Measurements from ENCODE around the gene EFNA1.
A peak's percentile ranks its signal among the peaks of the same experiment; 100 is the strongest.

EFNA1 gene

DNA sequence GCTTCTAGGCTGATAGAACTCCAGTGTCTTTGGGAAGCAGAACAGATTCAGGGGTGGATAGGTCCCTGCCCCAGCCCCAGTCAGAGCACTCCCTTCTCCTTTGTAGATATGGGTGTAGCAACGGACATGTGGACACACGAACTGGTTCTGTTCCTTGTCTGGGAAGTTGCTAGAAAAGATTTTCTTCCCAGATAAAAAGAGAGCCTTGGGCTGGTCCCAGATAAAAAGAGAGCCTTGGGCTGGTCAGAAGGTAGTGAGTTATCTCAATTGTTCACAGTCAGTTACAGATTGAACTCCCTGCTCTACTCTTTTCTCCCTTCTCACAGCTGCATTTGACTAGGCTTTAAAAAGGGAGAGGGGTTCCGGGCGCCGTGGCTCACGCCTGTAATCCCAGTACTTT is 7.4 kb upstream of the EFNA1 start:
- H3K4me3 ChIP-seq (ENCODE audit: low read length), result no peak overlapping the region
- DNase-seq (ENCODE audit: low read depth, low spot score), result no peak

- no peak overlapping the region for H3K4me3 ChIP-seq (ENCODE audit: low read length)
- DNase-seq (ENCODE audit: low read depth, low spot score), result no peak
These were observed 6.4 kb upstream of the EFNA1 start for GRCh38 chr1:155121249-155121648.

- H3K4me3 ChIP-seq (ENCODE audit: low read length), result no peak overlapping the region
- DNase-seq (ENCODE audit: low read depth, low spot score), result no peak
These were observed 5.4 kb upstream of the EFNA1 start for GRCh38 chr1:155122308-155122707.

- DNase-seq (ENCODE audit: low read depth, low spot score), result no peak
- no peak overlapping the region for H3K4me3 ChIP-seq (ENCODE audit: low read length)
These were observed 3.9 kb upstream of the EFNA1 start for GRCh38 chr1:155123801-155124200.

GRCh38 chr1:155124503-155125463 is 2.9 kb upstream of the EFNA1 start:
- DNase-seq (ENCODE audit: low read depth, low spot score), result no peak
- no peak overlapping the region for H3K4me3 ChIP-seq (ENCODE audit: low read length)

- H3K4me3 ChIP-seq (ENCODE audit: low read length), result no peak overlapping the region
- no peak for DNase-seq (ENCODE audit: low read depth, low spot score)
These were observed 2.1 kb upstream of the EFNA1 start for GRCh38 chr1:155125511-155125945.

- no peak overlapping the region for H3K4me3 ChIP-seq (ENCODE audit: low read length)
- DNase-seq (ENCODE audit: low read depth, low spot score), result no peak
These were observed 1.6 kb upstream of the EFNA1 start for GRCh38 chr1:155125946-155126555.

DNA sequence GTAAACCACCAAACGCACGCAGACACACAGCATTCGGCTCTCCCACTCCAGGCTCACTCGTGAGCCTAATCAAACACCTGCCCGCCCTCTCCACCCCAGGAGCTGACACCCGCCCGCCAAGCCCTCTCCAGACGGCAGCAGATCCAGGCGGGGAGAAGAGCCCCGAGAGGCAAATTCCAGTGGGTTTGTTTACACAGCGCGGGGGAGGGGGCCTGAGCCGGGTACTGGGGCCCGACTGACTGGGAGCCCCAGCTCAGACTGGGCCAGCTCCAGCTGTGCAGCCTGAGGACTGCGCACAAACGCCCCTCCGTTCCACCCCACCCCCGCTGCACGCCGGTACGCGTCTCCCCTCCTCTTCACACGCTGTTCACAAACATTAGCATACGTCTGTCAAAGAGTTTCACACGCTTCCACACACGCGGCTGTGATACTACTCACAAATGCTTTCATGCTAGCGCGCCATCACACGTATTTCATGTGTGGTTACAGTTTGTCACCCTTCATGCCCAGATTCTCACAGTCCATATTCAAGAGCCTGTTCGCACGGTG is 1.0 kb upstream of the EFNA1 start:
- H3K4me3 ChIP-seq (ENCODE audit: low read length), result peak overlapping the region; percentile 61
- peak; percentile 34 for DNase-seq (ENCODE audit: low read depth, low spot score)

DNA sequence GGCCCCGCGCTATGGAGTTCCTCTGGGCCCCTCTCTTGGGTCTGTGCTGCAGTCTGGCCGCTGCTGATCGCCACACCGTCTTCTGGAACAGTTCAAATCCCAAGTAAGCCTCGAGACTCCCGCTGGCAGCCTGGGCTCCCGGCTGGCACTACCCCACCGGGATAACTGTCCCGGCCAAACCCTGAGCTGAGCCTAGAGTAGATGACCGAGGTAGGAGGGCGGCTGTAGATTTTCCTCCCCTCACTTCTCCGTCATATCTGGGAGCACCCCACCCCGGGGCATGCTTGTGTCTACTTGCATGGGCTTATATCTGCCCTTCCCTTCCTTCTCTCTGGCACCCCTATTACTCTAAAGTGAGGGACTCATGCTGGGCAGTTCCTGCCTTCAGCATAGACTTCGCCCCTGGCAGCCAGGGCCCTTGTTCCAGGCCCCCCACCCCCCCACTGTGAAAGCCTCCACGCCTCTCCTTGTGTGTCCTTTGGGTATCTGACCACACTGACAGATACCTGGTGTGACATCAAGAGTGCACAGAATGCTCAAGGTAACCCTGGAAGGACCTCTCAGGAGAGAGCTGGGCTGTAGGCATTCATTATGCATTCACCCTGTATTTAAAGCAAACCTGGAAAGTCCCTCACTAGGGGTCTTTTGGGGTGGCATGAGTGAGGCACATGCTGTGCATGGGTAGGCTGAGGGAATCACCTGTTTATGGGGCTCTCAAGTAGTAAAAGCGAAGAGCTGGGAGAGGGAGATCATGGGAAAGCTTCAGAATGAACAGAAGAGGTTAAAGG is 485 bp downstream of the EFNA1 start:
- no peak for DNase-seq (ENCODE audit: low read depth, low spot score)
- H3K4me3 ChIP-seq (ENCODE audit: low read length), result peak overlapping the region; percentile 61

DNA sequence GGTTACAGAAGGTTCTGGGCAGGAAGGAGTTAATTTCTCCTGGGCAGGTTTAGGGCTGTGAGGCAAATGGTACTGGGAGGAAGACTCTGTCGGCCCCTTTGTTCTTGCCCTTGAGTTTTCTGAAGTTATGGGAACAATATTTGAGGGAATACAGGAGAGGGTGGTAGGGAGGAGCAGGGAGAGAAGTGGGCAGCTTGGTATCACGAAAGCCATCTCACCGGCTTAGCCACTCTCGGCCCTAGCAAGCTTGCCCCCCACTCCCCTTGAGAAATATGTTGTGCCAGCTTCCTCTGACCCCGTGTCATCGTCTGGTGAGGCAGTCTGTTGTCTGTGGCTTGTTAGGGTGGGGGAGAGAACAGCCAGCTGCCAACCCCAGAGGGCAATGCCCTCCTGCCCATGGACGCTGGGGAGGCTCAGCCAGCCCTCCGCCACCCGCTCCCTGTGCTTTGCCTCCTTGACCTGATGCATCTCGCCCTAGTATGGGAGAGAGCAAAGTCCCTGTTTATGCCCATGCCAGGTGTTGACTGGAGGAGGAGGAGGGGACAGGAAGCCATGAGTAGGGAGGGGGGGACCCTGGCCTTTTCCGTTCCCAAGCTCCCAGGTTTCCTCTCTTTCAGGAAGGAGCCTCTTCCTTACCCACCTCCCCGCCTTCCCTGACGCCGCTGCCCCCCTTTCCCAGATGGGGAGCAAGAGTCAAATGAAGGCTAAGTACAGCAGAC is 1.2 kb downstream of the EFNA1 start:
- H3K4me3 ChIP-seq (ENCODE audit: low read length), result peak overlapping the region; percentile 33

DNA sequence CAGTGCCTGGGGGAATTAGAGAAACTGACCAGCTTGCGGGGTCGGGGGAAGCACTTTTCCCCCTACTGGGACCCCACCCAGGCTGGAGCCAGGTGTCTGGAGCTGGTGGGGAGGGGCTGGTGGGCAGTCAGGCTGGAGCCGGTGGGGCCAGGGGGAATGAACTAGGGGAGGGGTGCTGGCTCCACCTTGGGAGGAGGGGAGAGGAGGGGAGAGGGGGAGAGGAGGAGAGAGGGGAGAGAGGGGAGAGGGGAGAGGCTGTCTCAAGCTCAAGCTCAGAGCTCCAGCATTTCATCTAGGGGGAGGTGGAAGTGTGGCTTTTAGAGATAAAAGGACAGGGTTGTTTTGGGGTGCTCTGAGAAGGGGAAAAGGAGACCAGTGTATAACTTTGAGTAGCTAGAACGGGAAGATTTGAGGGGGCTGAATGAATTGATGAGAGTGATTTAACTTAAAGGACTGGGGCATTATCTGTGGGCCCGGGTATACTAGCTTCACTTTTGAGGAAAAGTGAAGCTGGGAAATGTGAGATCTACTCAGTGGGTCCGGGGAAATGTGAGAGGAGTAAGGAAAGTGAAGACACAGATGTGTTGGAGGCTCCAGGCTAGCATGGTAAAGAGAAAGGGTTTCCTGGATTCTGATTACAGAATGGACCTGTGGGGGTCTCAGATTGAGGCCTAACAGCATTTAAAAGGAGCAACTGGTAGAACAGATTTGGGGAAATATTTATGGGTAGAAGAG is 2.8 kb downstream of the EFNA1 start:
- no peak for DNase-seq (ENCODE audit: low read depth, low spot score)
- no peak overlapping the region for H3K4me3 ChIP-seq (ENCODE audit: low read length)

More for the DNA sequence above, 1.2 kb downstream of the EFNA1 start:
- no peak for DNase-seq (ENCODE audit: low read depth, low spot score)

DNA sequence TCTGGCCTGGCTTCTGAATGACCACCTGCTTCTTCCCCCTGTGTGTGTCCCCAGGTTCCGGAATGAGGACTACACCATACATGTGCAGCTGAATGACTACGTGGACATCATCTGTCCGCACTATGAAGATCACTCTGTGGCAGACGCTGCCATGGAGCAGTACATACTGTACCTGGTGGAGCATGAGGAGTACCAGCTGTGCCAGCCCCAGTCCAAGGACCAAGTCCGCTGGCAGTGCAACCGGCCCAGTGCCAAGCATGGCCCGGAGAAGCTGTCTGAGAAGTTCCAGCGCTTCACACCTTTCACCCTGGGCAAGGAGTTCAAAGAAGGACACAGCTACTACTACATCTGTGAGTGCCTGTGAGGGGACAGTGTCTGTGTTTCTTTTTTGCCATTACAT is 3.6 kb downstream of the EFNA1 start:
- H3K4me3 ChIP-seq (ENCODE audit: low read length), result no peak overlapping the region
- no peak for DNase-seq (ENCODE audit: low read depth, low spot score)

DNA sequence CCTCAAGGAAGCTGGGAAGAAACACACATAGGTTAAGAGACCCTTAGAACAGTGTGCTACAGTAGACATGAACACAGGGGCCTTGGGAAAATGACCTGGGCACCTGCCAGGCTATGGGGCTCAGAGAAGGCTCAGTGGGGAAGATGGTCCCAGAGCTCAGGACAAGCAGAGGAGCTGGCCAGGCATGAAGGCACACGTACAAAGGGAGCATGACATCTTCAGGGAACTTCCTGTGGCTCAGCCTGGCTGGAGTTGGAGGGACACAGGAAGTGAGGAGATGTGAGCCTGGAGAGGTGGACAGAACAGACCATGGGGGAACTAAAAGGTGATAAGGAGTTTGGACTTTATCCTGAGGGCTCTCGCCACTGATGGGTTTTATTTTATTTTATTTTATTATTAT is 4.2 kb downstream of the EFNA1 start:
- no peak for DNase-seq (ENCODE audit: low read depth, low spot score)
- H3K4me3 ChIP-seq (ENCODE audit: low read length), result no peak overlapping the region

DNA sequence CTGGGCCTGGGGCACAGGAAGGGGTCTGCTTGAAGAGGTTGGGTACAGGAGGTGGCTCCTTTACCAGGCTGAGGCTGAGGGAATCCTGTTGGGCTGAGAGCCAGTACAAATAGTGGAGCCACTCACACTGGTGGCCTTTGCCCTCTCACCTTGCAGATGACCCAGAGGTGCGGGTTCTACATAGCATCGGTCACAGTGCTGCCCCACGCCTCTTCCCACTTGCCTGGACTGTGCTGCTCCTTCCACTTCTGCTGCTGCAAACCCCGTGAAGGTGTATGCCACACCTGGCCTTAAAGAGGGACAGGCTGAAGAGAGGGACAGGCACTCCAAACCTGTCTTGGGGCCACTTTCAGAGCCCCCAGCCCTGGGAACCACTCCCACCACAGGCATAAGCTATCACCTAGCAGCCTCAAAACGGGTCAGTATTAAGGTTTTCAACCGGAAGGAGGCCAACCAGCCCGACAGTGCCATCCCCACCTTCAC is 6.2 kb downstream of the EFNA1 start:
- no peak overlapping the region for H3K4me3 ChIP-seq (ENCODE audit: low read length)
- no peak for DNase-seq (ENCODE audit: low read depth, low spot score)

- no peak for DNase-seq (ENCODE audit: low read depth, low spot score)
- H3K4me3 ChIP-seq (ENCODE audit: low read length), result peak overlapping the region; percentile 98
These were observed 6.6 kb downstream of the EFNA1 start for GRCh38 chr1:155134322-155134721.

- H3K4me3 ChIP-seq (ENCODE audit: low read length), result peak overlapping the region; percentile 98
- no peak for DNase-seq (ENCODE audit: low read depth, low spot score)
These were observed 7.3 kb downstream of the EFNA1 start for GRCh38 chr1:155134880-155135414.

DNA sequence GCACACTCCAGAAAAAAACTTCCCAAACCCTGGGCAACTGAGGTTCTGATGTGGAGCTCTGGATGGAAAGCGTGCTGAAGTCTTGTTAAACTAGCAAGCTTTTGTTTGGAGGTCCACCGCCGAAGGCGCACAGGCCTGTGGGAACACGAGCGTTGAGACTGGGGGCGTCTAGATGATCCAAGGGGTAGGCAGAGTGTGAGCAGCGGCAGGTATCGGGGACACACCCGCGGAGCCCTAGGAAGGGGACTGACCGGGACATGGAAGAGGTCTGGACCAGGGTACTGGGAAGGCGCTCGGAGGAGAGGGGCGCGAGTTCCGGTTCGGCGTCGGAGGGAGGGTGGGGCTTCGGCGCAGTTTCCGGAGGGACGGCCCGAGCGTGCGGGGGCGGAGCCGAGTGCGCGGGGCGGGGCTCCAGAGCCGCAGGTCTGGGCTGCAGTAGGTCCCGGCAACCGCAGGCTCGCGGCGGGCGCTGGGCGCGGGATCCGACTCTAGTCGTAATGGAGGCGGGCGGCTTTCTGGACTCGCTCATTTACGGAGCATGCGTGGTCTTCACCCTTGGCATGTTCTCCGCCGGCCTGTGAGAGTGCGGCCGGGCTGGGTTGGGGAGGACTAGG is 7.8 kb downstream of the EFNA1 start, which contains the start of gene SLC50A1:
Gene SLC50A1 (plus strand): TSS at position 438 of the 614 bp plus-strand sequence. CDS start 60 bp downstream, at position 498.
- peak; percentile 79 for DNase-seq (ENCODE audit: low read depth, low spot score)
- peak within 1 kb of the TSS; percentile 98 for H3K4me3 ChIP-seq (ENCODE audit: low read length)
